Neural progenitor cell (in vitro differentiated cells): ENCODE results near the gene SMAP1.

Experiments used
- CTCF ChIP-seq: fragments of 200-600 bp; sonication (generic); IDR thresholded peaks from 2 replicates; pipeline ENCODE4 v1.5.1; 2017; ENCODE audit warnings: antibody characterized with exemption, mild to moderate bottlenecking
- EZH2 ChIP-seq: fragments of 200-600 bp; sonication (generic); IDR thresholded peaks from 2 replicates; pipeline ENCODE4 v1.6.1; 2017; ENCODE audit warnings: antibody characterized with exemption, mild to moderate bottlenecking, moderate library complexity

GRCh38 chr6:70739534-70739933 lies 71.9 kb downstream of the SMAP1 start:
- no peak for TF ChIP-seq CTCF
- no peak for TF ChIP-seq EZH2
